ES-I3 (cell line): ENCODE measurements around the gene NFIC.

Experiments
- H3K36me3 ChIP-seq: 2 replicates; pipeline ENCODE4 v1.6.1; 2013; ENCODE audit warnings: mild to moderate bottlenecking, low read length, control low read depth, moderate library complexity; ENCODE audit not compliant: insufficient read depth
- H3K4me1 ChIP-seq: 2 replicates; pipeline ENCODE4 v1.6.1; 2013; ENCODE audit warnings: mild to moderate bottlenecking, control low read depth, low read length; ENCODE audit not compliant: insufficient read depth
- H3K9ac ChIP-seq: 2 replicates; pipeline ENCODE4 v1.6.1; 2013; ENCODE audit warnings: low read depth, mild to moderate bottlenecking, low read length, moderate library complexity
- H3K9me3 ChIP-seq: 2 replicates; pipeline ENCODE4 v1.6.1; 2013; ENCODE audit warnings: mild to moderate bottlenecking, low read length, moderate library complexity; ENCODE audit not compliant: control insufficient read depth, insufficient read depth

The NFIC gene

DNA sequence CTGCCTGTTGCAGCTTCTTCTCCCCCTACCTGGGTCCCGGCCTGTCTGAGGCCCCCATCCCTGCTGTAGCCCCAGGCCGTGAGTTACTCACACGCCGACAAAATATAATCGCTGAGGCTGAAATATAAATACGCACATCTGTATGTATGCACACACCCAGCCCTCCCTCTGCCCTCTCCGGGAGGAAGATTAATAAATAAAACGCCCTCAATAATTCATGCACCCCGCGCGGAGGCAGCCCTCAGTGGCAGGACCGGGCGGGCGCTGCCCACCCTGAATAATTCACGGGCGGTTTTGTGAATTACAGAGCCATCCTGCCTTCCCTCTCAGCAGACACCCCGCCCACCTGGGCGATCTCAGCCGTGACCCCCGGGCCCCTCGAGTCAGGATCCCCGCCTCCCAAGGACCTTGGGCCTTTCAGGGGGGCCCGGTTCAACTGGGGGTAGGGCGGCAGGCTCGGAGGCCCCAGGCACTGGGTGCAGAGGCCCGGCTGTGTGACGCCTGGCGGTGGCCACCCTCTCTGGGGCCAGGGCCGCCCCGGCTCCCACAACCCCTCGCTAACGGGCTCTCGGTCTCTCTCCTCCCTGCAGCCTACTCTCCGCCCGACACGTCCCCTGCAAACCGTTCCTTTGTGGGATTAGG lies 89.7 kb downstream of the NFIC start:
- peaks cover 15% of the 10 kb centered on the region; the same call in 1 of the 2 replicates for H3K4me1 ChIP-seq
- H3K9ac ChIP-seq: no peak overlapping the region
- H3K36me3 ChIP-seq: no peaks in the 10 kb centered on the region
- no peaks in the 10 kb centered on the region for H3K9me3 ChIP-seq

DNA sequence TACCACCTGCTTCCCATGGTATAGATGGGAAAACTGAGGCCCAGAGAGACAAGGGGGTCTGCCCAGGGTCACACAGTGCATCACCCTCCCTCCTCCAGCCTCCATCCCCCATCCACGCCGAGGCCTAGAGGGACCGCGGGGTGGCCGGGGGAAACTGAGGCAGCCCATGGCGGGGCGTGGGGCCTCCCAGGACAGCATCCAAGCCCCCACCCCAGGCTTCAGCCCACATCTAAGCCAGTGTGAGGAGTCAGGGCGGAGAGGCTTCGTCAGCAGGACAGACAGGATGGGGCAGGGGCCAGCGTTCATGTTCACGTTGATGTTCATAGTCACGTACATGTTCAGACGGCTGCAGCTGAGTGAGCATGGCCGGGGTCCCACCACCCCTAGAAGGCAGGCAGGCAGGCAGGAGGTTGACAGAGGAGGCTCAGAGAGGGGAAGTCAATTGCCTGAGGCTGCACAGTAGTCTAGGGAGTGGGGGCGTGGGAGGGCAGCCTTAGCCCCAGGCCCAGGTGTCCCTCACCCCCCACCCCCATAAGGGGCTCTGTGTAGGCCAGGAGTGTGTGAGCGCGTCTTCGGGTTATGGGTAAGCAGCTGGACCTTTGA lies 90.6 kb downstream of the NFIC start:
- peaks cover 15% of the 10 kb centered on the region; the same call in 1 of the 2 replicates for H3K4me1 ChIP-seq
- no peaks in the 10 kb centered on the region for H3K36me3 ChIP-seq
- H3K9me3 ChIP-seq: no peaks in the 10 kb centered on the region
- no peak overlapping the region for H3K9ac ChIP-seq

DNA sequence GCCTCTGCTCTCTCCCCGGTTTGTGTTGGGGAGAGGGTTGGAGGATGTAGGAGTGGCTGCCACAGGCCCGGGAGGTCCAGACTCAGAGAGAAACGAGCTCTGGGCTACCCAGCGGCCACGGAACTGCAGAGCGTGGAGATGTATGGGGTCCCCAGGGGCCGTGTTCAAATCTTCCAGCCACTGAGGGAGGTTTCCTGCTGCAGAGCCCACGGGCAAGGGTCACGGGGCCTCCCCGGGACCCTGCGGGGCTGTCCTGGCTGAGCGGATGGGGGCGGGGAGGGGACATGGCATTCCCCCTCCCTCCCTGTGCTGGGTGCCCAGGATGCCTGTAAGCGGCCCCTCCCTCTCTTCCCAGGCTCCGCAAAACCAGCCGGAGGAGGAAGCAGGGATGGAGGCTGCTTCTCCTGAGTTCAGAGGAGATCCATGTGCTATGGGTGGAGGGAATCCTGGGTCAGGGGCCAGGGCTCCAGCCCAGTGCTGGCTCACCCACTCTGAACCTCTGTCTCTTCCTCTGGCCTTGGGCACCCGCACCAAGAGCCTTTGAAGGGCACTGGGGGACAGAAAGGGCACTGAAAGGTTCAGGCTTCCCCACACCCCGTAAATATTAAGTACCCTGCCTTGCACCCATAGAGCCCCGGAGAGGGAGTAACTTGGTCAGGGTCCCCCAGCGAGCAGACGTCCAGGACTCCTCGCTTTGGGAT lies 91.3 kb downstream of the NFIC start:
- H3K9ac ChIP-seq: peak overlapping the region; percentile 24; the same call in 1 of the 2 replicates
- no peaks in the 10 kb centered on the region for H3K36me3 ChIP-seq
- peaks cover 15% of the 10 kb centered on the region; the same call in 1 of the 2 replicates for H3K4me1 ChIP-seq
- no peaks in the 10 kb centered on the region for H3K9me3 ChIP-seq

DNA sequence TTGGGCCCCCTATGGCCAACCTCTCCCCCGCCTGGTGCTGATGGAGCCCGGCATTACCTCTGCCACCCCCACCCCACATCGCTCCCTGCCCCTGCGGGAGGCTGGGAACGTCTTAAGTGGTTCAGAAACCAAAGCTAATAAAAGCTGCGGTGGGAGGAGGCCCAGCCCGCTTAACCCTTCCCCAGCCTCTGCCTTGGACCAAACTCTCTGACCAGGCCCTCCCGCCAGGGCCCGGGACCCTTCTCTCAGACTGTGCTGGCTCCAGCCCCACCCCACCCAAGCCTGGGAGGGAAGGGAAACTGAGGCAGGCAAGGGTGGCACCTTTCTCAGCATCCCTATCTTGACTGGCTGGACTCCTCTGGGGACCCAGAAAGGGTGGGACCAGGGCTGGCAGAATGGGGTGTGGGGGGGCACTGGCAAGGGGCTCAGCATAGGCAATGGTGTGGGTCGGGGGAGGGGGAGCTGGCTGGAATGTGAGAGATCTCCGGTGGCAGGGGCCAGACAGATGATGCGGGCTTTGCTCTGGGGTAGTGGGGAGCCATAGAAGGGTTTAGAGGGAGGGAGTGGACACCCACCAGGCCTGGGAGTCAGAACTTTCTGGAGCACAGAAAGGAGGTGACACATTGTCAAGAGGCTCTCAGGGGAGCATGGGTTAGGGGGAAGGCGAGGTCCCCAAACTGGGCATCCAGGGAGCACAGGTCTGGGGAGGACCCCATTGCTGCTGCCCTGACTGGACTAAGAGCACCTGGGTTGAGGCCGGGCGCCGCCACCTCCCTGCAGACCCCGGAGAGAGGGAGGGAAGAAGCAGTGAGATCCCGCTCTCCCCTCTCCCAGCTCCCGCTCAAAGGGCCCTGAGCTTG lies 92.1 kb downstream of the NFIC start:
- peak overlapping the region; percentile 48; the same call in 1 of the 2 replicates for H3K9ac ChIP-seq
- H3K36me3 ChIP-seq: no peaks in the 10 kb centered on the region
- no peaks in the 10 kb centered on the region for H3K9me3 ChIP-seq
- peaks cover 15% of the 10 kb centered on the region; the same call in 1 of the 2 replicates for H3K4me1 ChIP-seq

DNA sequence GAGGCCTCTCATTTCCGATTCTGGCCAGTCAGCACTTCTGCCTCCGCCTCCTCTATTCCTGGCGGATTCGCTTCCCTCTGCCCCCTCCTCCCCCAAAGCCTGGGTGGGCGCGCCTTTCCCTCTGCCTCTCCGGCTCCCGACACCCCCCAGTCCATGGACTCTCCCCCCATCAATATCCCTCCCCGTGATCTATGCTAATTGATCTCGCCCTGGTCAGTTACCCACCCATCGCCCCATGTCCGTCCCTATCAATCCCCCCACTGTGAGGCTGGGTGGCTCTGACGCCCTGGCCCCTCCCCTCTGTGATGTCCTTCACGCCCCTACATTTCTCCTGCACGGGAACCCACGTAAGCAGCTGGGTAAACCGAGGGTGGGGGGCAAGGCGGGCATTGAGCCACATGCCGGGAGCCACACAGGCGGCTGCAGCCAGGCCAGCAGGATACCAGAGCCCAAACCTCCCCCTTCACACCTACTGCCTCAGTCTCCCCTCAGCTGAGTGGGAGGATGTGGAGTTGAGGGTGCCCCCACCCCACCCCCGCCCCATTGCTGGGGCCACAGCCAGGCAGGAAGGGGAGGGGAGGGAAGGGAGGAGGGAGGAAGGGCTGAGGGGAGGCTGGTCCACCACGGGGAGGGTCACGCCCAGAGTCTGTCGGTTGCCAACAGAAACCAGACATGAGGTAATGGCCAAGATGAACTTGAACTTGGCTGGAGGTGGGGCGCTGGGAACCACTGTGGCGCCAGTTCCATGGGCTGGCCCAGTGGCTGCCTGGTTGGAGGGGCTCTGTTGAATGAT lies 92.9 kb downstream of the NFIC start:
- peak overlapping the region; percentile 48; the same call in 1 of the 2 replicates for H3K9ac ChIP-seq
- peaks cover 15% of the 10 kb centered on the region; the same call in 1 of the 2 replicates for H3K4me1 ChIP-seq
- no peaks in the 10 kb centered on the region for H3K36me3 ChIP-seq
- no peaks in the 10 kb centered on the region for H3K9me3 ChIP-seq

DNA sequence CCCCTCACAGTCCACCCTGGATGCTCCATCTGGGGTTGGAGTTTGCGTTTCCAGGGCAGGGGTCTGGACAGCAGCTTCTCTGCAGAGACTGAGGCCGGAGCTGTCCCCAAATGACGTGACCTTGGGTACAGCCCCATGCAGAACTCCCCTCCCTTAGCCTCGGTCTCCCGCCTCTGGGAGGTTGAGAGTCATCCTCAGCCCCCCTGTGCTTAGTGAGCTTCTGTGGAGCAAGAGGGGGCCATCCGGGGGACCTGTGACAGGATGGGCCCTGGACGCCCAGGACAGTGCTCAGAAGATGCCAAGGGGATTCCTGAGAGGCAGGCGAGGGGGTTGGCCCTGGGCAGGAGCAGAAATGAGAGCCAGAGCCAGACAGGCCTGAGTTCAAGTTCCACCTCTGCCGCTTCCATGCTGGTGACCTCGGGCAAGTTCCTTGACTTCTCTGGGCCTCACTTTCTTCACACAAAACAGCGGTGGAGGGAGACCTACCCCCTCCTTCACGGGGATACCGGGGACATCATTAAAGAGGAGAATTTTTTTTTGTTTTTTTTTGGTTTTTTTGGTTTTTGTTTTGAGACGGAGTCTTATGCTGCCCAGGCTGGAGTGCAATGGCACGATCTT lies 93.7 kb downstream of the NFIC start:
- H3K4me1 ChIP-seq: peaks cover 15% of the 10 kb centered on the region; the same call in 1 of the 2 replicates
- H3K9ac ChIP-seq: no peak overlapping the region
- no peaks in the 10 kb centered on the region for H3K9me3 ChIP-seq
- H3K36me3 ChIP-seq: no peaks in the 10 kb centered on the region

DNA sequence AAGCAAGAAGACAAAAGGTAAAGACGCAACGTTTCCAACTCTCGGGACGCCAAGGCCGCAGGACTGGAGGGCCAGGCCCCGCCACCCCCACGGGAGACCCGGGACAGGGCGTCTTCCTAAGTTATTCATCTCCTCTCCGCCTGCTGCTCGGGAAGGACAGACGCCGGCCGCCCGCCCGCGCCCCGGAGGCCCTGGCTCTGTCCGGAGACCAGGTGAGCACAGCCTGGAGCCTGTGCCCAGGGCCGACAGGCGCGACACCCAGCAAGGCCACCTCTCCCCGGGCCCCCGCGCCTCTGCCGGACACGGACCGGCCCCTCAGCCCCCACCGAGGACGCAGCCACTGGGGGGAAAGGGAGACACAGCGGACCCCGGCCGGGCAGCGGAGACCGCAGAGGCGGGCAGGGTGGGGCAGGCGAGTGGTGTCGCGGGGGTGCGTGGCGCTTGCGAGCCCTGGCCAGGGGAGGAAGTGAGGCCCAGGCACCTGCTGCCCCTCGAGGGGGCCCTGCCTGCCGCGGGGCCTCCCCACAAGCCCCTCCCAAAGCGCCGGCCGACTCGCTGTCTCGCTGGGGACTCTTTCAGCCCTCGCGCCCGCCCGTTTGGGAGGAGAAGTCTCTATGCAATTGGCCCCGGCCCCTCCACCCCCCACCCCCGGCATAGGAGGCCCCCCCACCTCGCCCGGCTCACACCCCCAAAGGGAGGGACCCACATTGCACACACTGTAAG lies 96.8 kb downstream of the NFIC start:
- no peaks in the 10 kb centered on the region for H3K36me3 ChIP-seq
- H3K9me3 ChIP-seq: peaks cover 4% of the 10 kb centered on the region
- H3K9ac ChIP-seq: peak overlapping the region; percentile 42; the same call in 1 of the 2 replicates
- peaks cover 9% of the 10 kb centered on the region; the same call in 1 of the 2 replicates for H3K4me1 ChIP-seq

DNA sequence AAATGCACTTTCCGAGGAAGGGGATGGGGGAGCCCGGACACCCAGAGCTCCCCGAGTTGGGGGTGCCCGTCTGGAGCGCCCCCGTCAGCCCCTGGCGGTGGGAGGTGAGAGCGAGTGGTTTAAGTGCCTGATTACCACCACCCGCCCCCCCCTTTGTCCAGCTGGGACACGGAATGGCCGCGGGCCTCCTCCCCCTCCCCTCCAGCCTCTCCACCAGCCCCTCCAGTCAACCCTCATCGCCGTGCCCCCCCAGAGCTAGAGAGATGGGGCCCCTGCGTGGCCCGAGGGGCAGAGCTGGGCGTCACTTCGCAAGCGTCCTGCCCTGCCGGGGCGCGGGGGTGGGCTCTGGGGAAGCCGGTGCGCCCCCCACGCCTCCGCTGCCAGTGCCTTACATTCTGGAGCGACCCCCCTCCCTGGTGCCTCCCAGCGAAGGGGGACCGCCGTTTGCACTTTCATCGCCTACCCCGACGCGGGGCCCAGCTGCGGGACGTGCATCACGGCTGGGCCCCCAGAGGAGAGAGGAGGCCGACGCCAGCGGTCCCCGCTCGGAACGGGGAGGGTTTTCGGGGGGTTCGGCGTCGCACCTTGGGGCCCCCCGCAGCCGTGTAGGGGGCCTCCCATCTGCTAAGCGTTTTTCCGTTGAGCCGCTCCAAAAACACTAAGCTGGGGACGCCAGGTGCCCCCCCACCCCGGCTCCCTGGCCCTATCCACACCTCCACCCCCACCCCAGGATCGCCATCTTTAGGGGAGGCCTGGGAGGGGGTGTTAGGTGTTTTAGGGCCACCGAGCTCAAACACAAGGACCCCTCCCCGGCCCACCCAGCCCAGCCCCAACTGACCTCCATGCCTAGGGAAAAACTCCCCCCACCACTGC lies 97.6 kb downstream of the NFIC start:
- Histone ChIP-seq H3K4me1 (peaks cover 3% of the 10 kb centered on the region; the same call in 1 of the 2 replicates), H3K9ac (peak overlapping the region; percentile 42; the same call in 1 of the 2 replicates)

DNA sequence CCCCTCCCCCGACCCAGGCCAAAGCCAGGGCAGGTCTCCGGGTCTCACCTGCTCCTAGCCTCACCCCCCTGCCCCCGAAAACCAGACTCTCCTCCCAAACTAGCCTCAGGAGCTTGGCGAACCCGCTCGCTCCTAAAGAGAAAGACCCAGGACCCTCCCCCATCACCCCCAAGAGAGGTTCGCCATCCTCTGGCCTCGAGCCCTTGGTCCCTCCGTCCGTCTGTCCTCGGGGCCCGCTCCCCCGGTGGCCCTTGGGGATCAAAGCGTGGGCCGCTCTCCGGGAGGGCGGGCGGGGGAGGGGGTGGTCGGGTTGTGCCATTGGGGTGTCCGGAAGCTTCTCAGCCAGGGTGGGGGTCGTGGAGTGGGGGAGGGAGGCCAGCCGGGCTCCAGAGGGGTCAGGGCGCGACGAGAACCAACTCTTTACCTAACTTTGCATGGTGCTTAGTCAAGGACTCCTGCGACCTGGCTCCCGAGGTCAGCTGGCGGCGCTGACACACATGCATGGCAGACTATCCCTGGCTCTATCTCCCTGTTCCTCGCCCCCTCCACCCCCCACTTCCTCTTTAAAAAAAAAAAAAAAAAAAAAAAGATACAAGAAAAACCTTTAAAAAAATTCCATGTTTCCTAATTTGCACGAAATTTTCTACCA lies 98.3 kb downstream of the NFIC start:
- H3K9me3 ChIP-seq: peaks cover 4% of the 10 kb centered on the region
- no peaks in the 10 kb centered on the region for H3K36me3 ChIP-seq
- H3K9ac ChIP-seq: no peak overlapping the region; the same call in 1 of the 2 replicates
- H3K4me1 ChIP-seq: peaks cover 3% of the 10 kb centered on the region; the same call in 1 of the 2 replicates

More for the DNA sequence above, 97.6 kb downstream of the NFIC start:
- H3K9me3 ChIP-seq: peaks cover 4% of the 10 kb centered on the region
- no peaks in the 10 kb centered on the region for H3K36me3 ChIP-seq

DNA sequence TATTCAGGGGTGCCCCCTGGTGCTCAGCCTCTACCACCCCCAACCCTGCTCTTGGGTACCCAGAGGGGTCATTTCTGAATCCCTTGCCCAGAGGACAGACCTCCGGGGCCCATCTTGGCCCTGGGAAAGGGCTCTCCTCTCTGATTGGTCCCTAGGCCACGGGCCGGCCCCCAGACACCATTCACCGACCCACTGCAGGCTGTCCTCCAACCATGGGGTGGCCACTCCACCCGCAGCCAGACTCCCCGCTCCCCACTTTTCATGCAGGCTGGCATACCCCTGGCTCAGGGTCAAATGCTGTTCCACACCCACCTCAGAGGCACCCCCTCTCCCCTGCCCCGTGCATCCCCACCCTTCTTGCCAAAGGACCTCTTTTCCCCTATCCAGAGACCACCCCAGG lies 99.2 kb downstream of the NFIC start:
- no peak overlapping the region for H3K9ac ChIP-seq
- peaks cover 4% of the 10 kb centered on the region for H3K9me3 ChIP-seq
- H3K36me3 ChIP-seq: no peaks in the 10 kb centered on the region

DNA sequence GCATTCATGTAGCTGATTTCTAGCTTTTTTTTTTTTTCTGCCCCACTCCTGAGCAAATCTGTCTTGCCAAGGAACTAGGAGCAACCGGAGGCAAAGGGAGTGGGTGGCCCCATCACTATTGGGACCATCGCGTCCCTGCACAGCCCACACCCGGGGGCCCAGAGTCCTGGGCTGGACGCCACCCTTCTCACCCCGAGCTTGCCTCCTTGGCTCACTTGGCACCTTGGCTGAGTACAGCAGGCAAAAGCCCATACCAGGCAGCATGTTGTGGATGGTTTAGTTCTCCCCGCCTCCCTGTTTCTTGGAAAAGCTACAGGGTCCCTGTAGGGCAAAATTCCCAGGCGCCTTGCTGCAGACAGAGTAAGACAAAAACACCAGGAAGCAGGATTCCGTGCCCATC lies 100.3 kb downstream of the NFIC start:
- no peak overlapping the region for H3K9ac ChIP-seq
- H3K9me3 ChIP-seq: peaks cover 4% of the 10 kb centered on the region
- H3K4me1 ChIP-seq: no peaks in the 10 kb centered on the region
- H3K36me3 ChIP-seq: no peaks in the 10 kb centered on the region

More for the DNA sequence above, 99.2 kb downstream of the NFIC start:
- no peaks in the 10 kb centered on the region for H3K4me1 ChIP-seq
